HPDE6-E6E7 (cell line): Measurements from ENCODE around the gene OR10X1.

Experiments used
- DNase-seq: peaks from one replicate; pipeline ENCODE4 v3.0.0; 2011; ENCODE audit warnings: missing footprints; ENCODE audit errors: extremely low spot score

The OR10X1 gene, protein sequence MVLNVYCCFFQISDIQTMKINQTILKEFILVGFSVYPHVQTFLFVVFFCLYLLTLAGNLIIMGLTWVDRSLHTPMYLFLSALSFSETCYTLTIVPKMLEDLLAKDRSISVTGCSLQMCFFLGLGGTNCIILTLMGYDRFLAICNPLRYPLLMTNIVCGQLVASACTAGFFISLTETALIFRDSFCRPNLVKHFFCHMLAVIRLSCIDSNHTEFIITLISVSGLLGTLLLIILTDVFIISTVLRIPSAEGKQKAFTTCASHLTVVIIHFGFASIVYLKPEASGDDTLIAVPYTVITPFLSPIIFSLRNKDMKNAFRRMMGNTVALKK

DNA sequence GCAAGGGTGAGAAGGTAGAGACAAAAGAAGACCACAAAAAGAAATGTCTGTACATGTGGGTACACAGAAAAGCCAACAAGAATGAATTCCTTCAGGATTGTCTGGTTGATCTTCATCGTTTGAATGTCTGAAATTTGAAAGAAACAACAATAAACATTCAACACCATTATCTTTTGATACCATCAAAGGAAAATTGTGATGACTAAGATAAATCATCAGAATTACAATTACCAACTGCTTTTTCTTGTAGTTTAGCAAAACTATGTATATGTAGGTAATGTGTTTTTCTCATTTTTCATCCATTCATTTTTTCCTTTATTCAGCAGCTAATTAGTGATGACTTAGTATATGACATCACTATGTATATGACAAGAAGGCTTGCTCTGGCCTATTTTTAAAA is at the start of gene OR10X1:
TSS of gene OR10X1 (minus strand) at position 167 of the 400 bp plus-strand sequence. CDS start at position 167, 0 bp downstream.
- DNase-seq, result no peak

DNA sequence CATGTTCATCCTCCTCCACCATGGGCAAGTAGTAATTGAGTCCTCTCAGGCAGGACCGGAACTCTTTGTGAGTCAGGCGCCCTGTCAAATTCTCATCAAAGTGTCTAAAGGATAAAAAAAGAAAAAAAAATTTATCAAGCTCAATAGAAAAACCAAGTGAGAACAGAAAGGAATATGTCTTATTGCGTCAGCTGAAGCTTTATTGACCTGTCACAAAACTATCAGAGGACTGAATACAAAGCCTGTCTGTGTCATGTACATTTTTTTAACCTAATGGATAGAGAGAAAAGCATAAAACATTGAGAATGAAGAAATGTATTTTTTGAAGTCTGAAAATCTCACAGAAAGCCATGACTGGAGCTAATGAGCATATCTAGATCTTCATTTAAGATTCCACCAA is 34.1 kb upstream of the OR10X1 start:
- no peak for DNase-seq

DNA sequence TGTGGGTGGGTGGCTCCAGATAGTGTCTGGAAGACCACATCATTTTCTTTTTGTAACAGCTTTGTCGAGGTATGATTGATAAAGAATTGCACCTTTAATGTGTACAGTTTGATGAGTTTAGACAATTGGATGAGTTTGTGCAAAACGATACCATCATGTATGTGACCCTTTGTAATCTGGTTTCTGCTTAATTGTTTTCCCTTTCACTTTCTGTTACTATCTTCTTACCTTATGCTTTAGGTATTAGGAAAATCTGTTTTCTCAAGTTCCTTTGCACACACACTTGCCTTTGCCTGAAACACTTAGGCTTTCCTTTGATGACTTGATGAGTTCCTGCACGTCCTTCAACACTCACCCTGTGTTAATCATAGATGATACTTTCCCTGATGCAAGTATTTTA is 32.2 kb upstream of the OR10X1 start:
- DNase-seq, result no peak

DNA sequence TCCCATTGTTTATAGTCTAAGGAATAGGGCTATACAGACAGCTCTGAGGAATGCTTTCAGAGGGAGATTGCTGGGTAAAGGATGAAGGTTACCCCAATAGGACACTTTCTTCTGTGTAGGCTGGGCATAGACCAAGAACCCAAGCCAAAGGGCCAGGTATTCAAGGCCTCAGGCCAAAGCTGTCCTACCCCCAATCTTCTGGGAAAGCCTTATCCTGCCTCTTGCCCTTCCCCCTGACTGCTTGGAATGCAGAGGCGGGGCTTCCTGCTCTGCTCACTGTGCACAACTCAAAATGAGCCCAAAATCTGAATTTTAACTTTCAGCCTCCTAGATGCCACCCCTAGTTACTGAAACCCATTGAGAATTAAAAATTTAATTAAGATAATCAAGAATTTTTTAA is 27.6 kb upstream of the OR10X1 start:
- no peak for DNase-seq

DNA sequence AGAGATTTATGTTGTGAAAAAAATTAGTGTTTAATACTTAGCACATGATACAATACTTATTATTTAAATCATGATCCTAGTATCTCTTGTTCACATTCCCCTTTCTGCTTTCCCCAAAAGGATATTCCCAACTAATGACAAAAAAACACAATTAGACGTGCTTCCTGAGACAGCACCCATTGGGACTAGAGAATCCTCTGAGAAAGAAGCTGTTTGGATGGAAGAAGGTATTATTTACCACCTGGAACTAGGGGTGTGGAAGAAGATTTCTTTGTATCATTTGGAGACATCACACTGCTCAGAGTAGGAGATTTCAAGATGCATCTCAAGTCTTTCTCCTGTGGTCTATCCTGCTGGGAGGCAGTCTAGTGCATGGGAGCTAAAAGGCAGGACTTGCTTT is 25.3 kb upstream of the OR10X1 start, which contains the start of gene OR10Z1:
TSS of gene OR10Z1 (plus strand) at position 301 of the 400 bp plus-strand sequence. CDS start 1,171 bp downstream, outside the sequence.
- no peak for DNase-seq

DNA sequence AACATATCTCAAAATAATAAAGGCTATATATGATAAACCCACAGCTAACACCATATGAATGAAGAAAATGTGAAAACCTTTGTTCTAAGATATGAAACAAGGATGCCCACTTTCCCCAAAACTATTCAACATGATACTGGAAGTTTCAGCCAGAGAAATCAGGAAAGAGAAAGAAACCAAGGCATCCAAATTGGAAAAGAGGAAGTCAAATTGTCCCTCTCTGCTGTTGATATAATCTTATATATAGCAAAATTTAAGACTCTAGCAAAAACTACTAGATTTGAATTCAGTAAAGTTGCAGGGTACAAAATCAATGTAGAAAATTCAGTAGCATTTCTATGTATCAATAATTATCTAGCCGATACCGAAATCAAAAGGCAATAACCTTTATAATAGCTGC is 21.0 kb upstream of the OR10X1 start:
- no peak for DNase-seq

DNA sequence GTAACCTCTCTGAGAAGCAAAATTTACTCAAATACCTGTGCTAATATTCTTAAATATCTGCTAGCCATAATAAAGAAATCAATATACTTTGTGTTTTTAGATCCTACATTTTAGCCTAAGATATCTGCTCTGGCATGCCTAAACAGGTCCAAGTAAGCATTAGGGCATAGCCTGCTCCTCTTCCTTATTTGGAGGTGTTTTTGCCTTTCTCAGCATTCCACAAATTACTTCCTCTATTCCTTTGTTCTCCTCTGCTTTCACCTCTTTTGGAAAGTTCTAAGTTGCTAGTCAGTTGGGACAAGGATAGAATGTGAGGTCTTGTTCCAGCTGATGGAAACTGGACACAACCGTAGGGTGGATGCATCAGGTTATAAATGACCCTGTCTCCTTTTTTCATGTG is 7.2 kb upstream of the OR10X1 start:
- DNase-seq, result no peak

DNA sequence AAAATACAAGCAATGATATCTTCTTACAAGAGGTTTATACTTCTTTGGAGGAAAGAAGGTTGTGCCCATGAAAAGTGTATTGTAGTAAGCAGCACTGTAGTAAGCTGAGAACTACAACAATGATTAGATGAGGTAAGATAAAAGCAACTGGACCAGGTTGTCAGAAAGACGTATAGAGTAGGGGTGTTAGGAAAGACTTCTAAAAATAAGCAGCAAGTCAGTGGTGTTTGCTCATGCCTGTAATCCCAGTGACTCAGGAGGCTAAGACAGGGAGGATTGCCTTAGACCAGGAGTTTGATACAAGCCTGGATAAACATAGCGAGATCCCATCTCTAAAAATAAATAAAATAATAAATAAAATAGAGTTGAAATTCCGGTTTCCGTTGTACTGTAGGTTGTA is 4.3 kb upstream of the OR10X1 start:
- DNase-seq, result no peak

DNA sequence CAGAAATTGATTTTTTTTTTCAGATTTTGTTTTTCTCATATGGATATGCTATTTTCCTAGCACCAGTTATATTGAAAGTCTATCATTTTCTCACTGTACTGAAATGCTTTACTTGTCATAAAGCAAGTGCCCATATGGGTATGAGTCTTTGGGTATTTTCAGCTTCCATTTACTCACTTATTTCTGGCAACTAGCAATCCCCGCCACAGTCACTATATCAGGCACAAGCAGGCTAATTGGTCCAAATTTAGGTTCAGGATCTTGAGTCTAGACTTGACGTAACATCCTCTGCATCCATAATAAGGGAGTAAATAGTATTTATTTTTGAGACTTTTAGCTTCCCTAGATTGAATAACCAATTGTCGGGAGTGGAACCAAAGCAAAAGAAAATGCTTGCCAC is 2.1 kb downstream of the OR10X1 start:
- DNase-seq, result no peak

DNA sequence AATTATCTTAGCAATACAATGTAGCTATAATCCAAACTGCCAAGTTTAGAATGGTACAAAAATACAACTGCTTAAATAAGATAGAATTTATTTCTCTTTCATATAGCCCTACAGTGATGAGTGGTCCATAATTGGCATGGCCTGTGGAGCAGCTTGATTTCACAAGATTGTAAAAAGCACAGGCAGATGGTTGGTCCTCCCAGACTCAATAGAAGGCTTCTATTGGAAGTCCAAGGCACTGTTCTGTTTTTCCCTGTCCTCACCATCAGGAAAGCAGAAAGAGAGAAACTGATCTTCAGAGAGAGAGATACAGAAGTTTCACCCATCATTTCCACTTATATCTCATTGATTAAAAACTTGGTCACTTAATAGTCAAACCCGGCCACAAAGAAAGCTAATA is 7.5 kb downstream of the OR10X1 start:
- no peak for DNase-seq

DNA sequence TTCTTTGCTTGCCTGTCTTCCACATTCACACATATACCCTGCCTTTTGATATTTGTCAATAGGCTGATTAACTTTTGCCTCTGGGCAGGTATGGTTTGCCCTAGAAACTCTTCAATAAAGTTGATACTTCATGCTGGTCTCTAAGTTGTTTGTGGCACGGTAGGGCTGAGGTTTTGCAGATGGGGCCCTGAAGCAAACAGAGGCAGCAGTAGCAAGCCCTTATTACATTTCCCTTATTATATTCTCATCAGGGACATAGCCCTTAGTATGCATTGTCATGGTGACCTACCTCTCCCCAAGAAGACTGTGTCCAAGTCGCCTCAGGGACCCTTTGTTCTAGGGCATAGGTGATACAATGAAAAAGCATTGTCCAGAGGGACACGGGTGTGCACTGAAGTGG is 9.2 kb downstream of the OR10X1 start, which contains the start of gene OR6P1:
TSS of gene OR6P1 (minus strand) at position 101 of the 400 bp plus-strand sequence. CDS start 6,976 bp downstream, outside the sequence.
- no peak for DNase-seq

DNA sequence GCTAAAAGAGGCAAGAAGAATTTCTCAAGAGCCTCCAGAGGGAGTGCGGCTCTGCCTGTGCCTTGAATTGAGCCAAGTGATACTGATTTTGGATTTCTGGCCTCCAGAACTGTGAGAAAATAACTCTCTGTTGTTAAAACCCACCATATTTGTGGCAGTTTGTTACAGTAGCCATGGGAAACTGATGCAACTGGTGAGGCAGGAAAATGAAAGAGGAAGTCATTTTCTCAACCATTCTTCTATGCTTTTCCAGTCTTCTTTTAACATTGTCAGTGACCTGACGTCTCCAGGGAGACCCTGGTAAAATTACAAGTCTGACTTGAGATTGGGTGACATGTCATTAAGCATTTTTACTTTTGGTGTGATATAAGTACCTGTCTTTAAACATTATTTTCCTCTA is 15.1 kb downstream of the OR10X1 start:
- no peak for DNase-seq

DNA sequence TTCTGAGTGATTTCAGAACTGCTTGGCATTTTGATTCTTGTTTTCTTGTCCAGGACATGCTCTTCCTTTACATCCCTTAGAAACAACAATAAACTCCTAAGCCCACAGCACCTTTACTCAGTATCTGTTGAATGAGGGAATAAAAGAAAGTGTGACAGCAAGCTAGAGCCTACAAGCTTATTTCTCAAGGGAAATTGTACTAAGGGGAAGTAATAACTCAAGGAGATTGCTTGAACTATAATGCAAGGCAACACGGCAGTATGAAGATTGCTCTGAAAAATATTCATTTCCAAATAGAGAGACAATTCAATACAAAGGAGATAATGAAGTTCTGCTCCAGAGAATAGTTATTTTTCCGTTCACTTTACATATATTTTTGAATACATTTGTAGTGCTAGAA is 15.8 kb downstream of the OR10X1 start:
- DNase-seq, result no peak

DNA sequence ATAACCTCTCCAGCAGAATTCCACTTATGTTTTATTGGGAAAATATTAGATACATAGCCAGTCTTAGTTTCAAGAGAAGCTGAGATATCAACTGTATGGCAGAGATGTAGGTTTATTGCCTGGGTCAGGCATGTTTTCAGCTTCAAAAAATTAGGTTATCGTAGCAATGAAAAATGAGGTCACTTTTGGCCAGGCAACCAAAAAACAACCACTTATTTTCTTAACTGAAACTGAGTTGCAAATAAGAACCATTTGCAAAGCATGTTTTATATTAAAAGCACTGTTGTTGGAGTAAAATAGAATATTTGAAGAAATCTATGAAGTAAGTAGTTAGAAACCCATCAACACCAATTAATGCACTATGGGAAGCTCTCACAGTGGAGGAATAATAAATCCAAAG is 20.0 kb downstream of the OR10X1 start:
- no peak for DNase-seq

DNA sequence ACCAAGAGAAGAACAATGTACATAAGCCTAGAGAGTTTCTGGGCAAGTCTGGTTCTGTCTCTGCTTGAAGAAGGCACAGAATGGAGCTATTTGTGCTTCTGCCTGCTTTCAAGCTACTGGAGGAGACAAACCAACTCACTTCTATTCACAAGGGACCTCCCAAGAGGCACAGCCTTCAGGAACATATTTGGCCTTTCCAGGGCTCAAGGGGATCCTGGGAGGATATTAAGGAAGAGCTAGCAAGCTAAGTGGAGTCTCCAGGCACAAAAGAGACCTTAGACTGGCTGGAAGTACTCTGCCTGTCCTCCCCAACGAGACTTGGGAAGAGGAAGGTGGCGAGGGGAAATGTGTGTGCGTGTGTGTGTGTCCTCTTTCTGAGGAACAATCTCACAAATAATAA is 25.3 kb downstream of the OR10X1 start, which contains the start of gene OR6Y1:
TSS of gene OR6Y1 (minus strand) at position 54 of the 400 bp plus-strand sequence. CDS start 6,300 bp downstream, outside the sequence.
- DNase-seq, result no peak

DNA sequence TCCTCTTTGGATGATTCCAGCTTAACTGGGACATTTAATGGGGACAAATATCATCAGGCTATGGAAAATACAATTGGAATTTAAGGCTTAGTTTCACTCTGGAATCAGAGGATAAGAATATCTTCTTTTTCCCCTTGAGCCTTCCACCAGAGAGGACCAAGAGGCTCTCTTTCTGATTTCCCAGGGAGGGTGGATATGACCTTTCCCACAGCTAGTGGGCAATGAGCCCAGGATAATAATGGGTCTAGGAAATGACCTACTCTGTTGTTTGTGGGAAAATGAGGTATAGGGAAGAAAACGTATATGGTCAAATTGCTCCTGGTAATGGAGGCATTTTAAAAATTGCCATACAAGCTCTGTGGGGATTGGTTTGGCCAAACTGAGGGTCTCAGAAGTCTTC is 27.4 kb downstream of the OR10X1 start:
- DNase-seq, result no peak

DNA sequence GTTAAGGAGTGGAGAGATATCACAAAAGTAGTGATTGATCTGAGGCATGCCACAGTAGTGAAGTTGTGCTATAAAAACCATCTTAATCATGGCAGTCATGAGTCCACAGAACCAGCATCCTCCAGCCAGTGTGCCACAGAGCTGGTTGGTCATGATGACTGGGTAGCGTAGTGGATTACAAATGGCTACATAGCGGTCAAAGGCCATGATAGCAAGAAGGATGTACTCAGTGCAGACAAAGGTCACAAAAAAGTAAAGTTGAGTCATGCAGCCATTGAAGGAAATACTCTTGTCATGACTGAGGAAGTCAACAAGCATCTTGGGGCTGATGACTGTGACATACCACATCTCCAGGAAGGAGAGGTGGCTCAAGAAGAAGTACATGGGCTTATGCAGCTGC is 32.2 kb downstream of the OR10X1 start:
- DNase-seq, result no peak

DNA sequence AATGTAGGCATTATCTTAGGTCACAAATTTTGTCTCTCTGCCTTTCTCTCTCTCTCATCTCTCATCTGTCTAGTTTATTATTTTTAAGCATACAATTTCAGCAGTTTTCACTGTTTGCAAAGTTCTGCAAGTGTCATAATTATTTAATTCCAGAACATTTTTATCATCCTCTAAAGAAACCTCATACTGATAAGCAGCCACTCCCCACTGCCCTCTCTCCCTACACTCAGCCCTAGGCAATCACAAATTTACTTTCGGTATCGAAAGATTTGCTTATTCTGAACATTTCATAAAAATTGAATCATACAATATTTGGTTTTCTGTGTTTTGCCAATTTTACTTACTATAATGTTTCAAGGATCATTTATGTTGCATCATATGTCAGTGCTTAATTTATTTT is 42.1 kb downstream of the OR10X1 start:
- no peak for DNase-seq

DNA sequence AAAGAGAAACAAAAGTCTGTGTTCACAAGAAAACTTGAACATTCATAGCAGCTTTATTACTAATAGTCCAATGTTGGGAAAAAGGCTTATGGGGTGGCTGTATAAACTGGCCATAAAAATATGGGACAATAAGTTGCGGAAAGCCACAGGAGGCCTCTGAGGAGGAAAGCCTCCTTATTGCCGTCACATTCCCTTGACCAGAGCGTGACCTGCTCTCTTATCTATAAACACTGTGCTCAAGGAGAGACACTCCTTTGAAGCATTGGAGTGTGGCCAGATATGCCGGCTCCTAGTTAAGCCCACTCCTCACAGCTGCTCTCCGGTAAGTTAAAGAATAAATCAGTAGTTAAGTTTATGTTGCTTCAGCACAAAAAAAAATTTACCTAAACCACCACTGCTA is 45.2 kb downstream of the OR10X1 start:
- DNase-seq, result no peak
